GM12892 (cell line): ENCODE results near the gene CGB7.
"Not testable (repeated sequence)": the region's sequence is repeated elsewhere in the genome, so short reads cannot be mapped to it uniquely, and the experiment has no call there.

Experiments
- DNase-seq: peaks from one replicate; pipeline ENCODE4 v3.0.0; 2011; ENCODE audit not compliant: insufficient read length
- FAIRE-seq: peaks from 2 replicates; lab custom pipeline; 2011; peaks lifted over from hg19 to GRCh38; lab: Jason Lieb, UNC
- POLR2A ChIP-seq: IDR thresholded peaks from 2 replicates; pipeline ENCODE4 v1.6.1; 2011; ENCODE audit warnings: low read depth, low read length, control low read depth
- POLR2AphosphoS5 ChIP-seq: IDR thresholded peaks from 2 replicates; pipeline ENCODE4 v1.6.1; 2011; ENCODE audit warnings: low read depth, low read length, control low read depth
- TAF1 ChIP-seq: IDR thresholded peaks from 2 replicates; pipeline ENCODE4 v1.6.1; 2011; ENCODE audit warnings: low read depth, mild to moderate bottlenecking, control low read depth, low read length, borderline replicate concordance

Gene CGB7

GRCh38 chr19:49091391-49092038 lies 34.0 kb upstream of the CGB7 start:
- TF ChIP-seq TAF1 (no peak), POLR2AphosphoS5 (0 out of 2 replicates have a peak, but pooled peaks have one; percentile 8), POLR2A (no peak)
- FAIRE-seq: no peak
- no peak for DNase-seq

GRCh38 chr19:49086296-49086695 lies 28.7 kb upstream of the CGB7 start:
- FAIRE-seq: no peak
- no peak for DNase-seq
- no peak for TF ChIP-seq POLR2A
- no peak for TF ChIP-seq TAF1
- TF ChIP-seq POLR2AphosphoS5: no peak

GRCh38 chr19:49085868-49086232 lies 28.3 kb upstream of the CGB7 start:
- FAIRE-seq: no peak
- TF ChIP-seq POLR2A (no peak), POLR2AphosphoS5 (no peak), TAF1 (no peak)
- DNase-seq: no peak

DNA sequence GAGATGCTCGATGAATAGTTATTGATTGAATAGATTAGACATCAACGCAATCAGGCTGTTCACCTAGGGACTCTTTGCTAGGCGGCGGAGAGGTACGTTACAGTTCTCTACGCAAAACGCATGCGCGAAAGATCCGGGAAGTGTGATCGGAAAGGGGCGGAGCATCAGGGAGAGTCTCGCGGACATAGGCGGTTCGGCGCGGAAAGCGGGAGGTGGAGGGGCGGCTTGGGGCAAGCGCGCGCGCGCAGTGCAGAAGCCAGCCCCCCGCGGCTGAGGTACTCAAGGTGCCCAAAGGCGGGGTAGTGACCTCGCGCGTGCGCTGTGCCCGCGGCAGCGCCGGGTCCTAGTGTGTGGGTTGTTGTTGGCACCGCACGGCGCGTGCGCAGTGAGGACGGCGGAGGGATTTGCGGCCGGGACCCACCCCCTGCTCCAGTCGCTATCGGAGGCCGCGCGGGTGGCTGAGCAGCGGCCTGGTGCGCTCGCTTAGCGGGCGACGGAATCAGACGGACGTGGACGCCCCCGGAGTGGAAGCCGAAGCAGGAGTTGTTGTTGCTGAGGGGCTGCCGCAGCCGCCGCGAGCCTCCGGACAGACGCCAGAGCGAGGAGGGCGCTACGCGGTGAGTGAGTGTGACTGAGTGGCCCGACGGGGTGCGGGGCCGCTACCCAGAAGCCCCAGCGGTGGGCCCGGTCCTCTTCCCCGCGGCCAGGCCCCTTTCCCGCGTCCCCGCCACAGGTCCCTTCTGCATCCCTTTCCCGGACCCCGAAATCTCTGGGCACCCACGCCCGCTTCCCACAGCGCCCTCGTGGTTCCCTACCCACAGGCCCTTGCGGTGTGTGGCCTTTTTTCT lies 27.7 kb upstream of the CGB7 start, which contains the start of gene SNRNP70:
TSS of gene SNRNP70 (plus strand) at position 432 of the 848 bp plus-strand sequence. CDS start 964 bp downstream, outside the sequence.
- peak; percentile 96 for TF ChIP-seq POLR2A
- peak; percentile 98 for TF ChIP-seq POLR2AphosphoS5
- TF ChIP-seq TAF1: peak; percentile 97

DNA sequence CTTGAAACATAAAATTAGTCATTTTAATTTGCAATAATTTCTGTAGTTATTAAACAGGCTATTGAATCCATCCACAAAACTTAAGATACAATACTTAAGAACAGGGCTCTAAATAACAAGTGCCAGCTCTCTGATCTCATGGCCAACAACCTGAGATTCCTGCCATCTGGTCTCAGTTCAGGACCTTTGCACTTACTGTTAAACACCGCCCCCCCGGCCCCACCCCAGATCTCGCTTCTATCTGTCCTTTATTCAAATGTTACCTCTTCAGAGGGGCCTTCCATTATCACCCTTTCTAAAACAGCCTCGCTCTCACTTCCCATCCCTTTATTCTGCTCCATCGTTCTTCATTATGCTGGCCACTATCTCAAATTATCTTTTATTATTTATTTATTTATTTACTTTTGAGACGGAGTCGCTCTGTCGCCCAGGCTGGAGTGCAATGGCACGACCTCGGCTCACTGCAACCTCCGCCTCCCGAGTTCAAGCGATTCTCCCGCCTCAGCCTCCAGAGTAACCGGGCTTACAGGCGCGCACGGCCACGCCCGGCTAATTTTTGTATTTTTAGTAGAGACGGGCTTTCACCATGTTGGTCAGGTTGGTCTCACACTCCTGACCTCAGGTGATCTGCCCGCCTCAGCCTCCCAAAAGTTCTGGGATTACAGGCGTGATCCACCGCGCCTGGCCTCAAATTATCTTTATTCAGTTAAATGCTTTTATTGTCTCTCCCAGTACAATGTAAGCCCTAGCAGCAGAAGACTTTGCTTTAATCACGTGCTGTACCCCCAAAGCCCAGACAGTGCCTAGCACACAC lies 26.9 kb upstream of the CGB7 start:
- DNase-seq: no peak
- TF ChIP-seq TAF1 (no peak), POLR2AphosphoS5 (no peak), POLR2A (no peak)
- FAIRE-seq: no peak

More for the DNA sequence above, 27.7 kb upstream of the CGB7 start, which contains the start of gene SNRNP70:
- peak; percentile 99 for DNase-seq
- peak; percentile 99 for FAIRE-seq

DNA sequence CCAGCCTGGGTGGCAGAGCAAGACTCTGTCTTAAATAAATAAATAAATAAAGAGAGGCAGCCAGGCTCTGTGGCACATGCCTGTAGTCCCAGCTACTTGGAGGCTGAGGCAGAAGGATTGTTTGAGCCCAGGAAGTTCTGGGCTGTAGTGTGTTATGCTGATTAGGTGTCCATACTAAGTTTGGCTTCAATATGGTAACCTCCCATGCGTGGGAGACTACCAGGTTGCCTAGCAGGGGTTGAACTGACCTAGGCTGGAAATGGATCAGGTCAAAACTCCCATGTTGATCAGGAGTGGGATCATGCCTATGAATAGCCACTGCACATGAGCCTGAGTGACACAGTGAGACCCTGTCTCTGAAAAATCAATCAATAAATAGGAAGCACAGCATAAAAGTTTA lies 23.7 kb upstream of the CGB7 start:
- no peak for DNase-seq
- TF ChIP-seq POLR2A (no peak), POLR2AphosphoS5 (no peak), TAF1 (no peak)
- FAIRE-seq: no peak

DNA sequence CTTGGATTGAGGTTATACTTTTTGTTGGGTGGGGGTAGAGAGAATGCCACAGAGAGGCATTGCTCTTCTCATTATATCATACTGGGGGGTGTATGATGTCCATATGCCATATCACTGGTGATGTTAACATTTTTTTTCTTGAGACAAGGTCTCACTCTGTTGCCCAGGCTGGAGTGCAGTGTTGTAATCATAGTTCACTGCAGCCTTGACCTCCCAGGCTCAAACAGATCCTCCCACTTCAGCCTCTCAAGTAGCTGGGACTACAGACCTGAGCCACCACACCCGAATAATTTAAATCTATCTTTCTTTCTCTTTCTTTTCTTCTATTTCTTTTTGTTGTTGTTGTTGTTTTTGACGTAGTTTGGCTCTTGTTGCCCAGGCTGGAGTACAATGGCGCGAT lies 22.8 kb upstream of the CGB7 start:
- no peak for FAIRE-seq
- DNase-seq: no peak
- no peak for TF ChIP-seq TAF1
- no peak for TF ChIP-seq POLR2AphosphoS5
- TF ChIP-seq POLR2A: no peak

GRCh38 chr19:49074869-49075268 lies 17.3 kb upstream of the CGB7 start:
- not testable (repeated sequence) for FAIRE-seq, DNase-seq

- TF ChIP-seq POLR2AphosphoS5: no peak
- no peak for TF ChIP-seq POLR2A
- TF ChIP-seq TAF1: no peak
- no peak for DNase-seq
- FAIRE-seq: no peak
Measured at GRCh38 chr19:49073514-49074378, 16.2 kb upstream of the CGB7 start.

DNA sequence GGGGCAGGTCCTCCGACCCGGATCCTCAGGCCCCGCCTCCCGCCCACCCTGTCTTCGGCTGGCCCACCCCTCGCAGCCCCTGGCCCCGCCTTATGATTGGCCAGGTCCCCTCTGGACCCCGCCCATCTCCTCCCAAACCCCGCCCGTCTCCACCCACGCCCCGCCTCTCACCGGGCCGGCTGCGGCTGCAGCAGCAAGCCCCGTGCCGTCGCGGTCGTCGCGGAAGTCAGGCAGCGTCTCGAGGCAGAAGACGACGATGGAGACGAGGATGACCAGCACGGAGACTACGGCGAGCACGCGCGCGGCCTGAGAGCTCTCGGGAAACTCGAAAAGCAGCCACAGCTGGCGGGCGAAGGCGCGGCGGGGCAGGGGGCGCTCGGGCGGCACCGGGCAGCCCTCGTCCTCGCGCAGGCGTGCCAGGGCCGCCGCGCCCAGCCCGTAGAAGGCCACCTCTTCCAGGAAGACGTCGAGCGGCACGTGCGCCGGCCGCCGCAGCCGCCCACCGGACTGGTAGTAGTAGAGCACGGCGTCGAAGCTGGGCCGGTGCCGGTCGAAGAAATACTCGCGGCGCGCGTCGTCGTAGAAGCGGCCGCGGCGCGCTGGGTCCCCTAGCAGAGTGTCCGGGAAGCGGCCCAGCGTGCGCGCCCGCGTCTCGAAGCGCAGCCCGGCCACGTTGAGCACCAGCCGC lies 14.5 kb upstream of the CGB7 start:
- FAIRE-seq: no peak
- no peak for TF ChIP-seq POLR2AphosphoS5
- no peak for TF ChIP-seq POLR2A
- TF ChIP-seq TAF1: no peak
- no peak for DNase-seq
